Endothelial cell (in vitro differentiated cells): ENCODE data around the gene TMEM198. TPM values are rescaled to one million over a fixed set of nuclear protein-coding genes. Genes with fewer than 3 reads are reported as not detected.

ENCODE experiments used
- DNase-seq: peaks from one replicate; pipeline ENCODE4 v3.0.0; 2021; ENCODE audit warnings: low spot score
- H3K27ac Mint-ChIP-seq: one replicate; pipeline ENCODE4 v1.8.0; 2021; ENCODE audit warnings: mixed read lengths, inconsistent platforms; ENCODE audit not compliant: unreplicated experiment
- H3K27me3 Mint-ChIP-seq: one replicate; pipeline ENCODE4 v1.8.0; 2021; ENCODE audit warnings: mild to moderate bottlenecking, moderate library complexity, mixed read lengths, inconsistent platforms; ENCODE audit not compliant: unreplicated experiment
- H3K36me3 Mint-ChIP-seq: one replicate; pipeline ENCODE4 v1.8.0; 2021; ENCODE audit warnings: mild to moderate bottlenecking, low read depth, mixed read lengths, inconsistent platforms; ENCODE audit not compliant: unreplicated experiment
- H3K4me1 Mint-ChIP-seq: one replicate; pipeline ENCODE4 v1.8.0; 2021; ENCODE audit warnings: mild to moderate bottlenecking, mixed read lengths, inconsistent platforms; ENCODE audit not compliant: unreplicated experiment
- H3K4me3 Mint-ChIP-seq: one replicate; pipeline ENCODE4 v1.8.0; 2021; ENCODE audit warnings: mild to moderate bottlenecking, mixed read lengths, inconsistent platforms; ENCODE audit not compliant: unreplicated experiment
- H3K9me3 Mint-ChIP-seq: one replicate; pipeline ENCODE4 v1.8.0; 2021; ENCODE audit warnings: mixed read lengths, inconsistent platforms; ENCODE audit not compliant: unreplicated experiment
- total RNA-seq: library from RNA; stranded (reverse); fragmentation: NEBNext Ultra II Directional; extraction: Animal tissue kit (Norgen Biotek cat#: 25700); gene quantifications from one replicate; pipeline ENCODE4 v1.2.1, GENCODE V29; 2021; ENCODE audit not compliant: unreplicated experiment
- TF ChIP-seq, protein P1 (sequence below): fragments of 200-600 bp; sonication (generic); IDR thresholded peaks from one replicate; pipeline ENCODE4 v1.5.0; 2021; ENCODE audit warnings: antibody characterized with exemption; ENCODE audit not compliant: unreplicated experiment

Gene TMEM198
- total RNA-seq, 1 donor from 2014 or later = not detected

DNA sequence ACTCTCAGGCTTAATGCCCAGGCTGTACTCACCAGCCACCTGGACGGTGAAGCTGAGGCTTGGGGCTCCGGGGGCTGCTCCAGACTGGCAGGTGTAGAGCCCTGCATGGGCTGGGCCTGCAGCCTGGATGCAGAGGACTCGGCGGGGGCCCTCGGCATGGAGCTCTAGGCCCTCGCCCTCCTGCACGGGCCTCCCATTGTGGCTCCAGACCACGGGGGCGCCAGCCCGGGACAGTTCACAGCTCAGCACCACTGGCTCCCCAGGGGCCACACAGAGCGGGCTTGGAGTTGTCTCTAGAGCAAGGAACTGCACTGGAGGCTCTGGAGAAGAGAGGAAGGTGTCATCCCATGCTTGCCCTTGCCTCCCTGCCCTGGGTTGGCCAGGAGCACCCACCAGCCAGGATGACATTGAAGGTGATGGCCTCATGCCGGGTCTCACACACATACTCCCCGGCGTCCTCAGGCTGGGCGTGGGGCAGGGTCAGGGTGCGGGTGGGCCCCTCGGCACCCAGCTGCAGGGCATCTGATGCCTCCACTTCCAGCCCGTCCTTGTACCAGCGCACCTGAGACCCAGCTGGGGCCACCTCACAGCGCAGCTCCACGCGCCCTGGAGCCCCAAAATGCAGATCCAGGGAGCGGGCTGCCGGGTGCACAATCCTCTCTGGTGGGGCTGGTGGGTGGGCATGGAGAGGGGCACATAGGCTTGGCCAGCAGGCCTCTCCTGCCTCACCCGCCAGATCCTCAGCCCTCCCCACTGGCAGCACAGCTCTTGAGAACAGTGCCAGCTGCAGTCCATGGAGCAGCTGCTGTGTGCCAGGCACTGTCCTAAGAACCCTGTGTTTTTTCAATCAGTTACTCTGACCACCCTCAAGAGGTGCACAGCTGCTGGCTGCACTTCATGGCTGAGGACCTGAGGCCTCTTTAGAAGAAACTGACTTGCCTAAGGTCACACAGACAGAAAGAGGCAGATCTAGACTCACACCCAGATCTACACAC is 14.3 kb downstream of the TMEM198 start:
- no peak overlapping the region for H3K27ac Mint-ChIP-seq
- peaks cover 11% of the 10 kb centered on the region for H3K4me1 Mint-ChIP-seq
- H3K27me3 Mint-ChIP-seq = peaks cover 21% of the 10 kb centered on the region
- H3K9me3 Mint-ChIP-seq = no peaks in the 10 kb centered on the region
- H3K4me3 Mint-ChIP-seq = no peak overlapping the region
- TF ChIP-seq, protein P1, sequence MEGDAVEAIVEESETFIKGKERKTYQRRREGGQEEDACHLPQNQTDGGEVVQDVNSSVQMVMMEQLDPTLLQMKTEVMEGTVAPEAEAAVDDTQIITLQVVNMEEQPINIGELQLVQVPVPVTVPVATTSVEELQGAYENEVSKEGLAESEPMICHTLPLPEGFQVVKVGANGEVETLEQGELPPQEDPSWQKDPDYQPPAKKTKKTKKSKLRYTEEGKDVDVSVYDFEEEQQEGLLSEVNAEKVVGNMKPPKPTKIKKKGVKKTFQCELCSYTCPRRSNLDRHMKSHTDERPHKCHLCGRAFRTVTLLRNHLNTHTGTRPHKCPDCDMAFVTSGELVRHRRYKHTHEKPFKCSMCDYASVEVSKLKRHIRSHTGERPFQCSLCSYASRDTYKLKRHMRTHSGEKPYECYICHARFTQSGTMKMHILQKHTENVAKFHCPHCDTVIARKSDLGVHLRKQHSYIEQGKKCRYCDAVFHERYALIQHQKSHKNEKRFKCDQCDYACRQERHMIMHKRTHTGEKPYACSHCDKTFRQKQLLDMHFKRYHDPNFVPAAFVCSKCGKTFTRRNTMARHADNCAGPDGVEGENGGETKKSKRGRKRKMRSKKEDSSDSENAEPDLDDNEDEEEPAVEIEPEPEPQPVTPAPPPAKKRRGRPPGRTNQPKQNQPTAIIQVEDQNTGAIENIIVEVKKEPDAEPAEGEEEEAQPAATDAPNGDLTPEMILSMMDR = no peak
- DNase-seq = no peak
- H3K36me3 Mint-ChIP-seq = peaks cover 10% of the 10 kb centered on the region

DNA sequence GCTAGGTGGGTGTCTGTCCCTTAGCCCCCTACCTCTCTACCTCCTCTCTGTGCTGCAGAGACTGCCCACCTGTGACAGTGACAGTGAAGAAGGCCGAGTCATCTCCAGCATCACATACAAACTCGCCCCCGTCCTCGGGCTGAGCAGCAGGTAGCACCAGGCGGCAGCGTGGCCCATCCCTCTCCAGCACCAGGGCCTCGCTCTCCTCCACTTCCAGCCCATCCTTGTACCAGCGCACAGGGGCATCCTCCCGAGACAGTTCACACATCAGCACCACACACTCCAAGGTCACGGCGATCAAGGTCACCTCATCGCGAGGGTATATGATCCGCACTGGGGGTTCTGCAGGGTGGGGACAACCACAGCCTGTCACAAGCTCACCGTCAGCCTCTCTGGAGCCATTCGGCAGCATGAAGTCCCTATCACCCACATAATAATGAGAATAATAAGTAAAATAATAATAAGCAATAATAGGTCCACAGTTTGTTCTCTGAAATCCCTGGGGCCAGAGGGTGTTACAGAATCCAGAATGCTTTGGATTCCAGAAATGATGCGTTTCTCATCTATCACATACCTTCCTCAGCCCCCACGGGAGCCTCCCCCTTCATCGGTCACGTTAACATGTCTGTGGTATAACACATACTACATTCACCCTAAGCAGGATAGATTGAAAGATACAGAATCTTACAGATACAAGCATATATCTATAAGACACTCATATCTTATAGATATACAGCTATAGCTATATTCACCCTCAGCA is 15.5 kb downstream of the TMEM198 start:
- Mint-ChIP-seq H3K4me3 (no peak overlapping the region), H3K36me3 (peaks cover 13% of the 10 kb centered on the region), H3K27me3 (peaks cover 18% of the 10 kb centered on the region), H3K4me1 (peaks cover 11% of the 10 kb centered on the region), H3K9me3 (no peaks in the 10 kb centered on the region), H3K27ac (no peak overlapping the region)
- TF ChIP-seq, protein P1 = no peak
- DNase-seq = no peak

DNA sequence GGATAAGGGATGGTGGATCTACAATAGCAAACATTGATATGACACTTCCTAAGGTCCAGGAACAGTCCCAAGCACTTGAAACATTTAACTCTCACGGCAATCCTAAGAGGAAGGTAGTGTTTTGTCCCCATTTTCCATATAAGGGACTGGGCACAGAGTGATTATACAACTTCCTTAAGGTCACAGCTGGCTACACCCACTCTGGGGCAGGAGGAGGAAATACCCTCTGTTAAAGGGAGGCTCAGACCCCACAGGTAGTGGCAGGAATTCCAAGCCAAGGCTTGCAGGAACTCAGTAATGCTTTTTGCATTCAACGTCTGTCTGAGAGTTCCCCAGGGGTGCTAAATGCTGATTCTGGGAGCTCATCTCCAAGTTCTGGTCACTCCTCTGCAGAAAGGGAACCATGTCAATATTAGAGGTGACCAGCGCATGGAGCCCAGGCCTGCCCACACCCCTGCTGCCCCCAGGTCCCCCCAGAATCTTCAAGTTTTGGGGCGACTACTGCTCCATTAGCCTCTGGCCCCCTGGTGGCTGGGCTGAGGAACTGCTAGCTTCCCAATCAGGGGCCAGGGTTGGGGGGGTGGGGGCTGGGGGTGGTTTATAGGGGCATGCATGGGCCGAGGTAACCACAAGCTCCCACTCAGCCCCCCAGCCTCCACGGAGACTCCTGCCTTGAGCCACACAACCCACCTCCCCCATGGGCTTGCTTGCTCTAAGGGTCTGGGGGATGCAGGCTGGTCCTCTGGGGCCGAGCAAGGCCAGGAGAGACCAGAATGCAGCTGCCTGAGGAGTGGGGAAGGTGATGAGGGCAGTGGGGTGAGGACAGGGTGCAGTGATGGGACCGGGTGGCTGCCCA is 16.4 kb downstream of the TMEM198 start:
- Mint-ChIP-seq H3K4me1 (peaks cover 11% of the 10 kb centered on the region), H3K9me3 (no peaks in the 10 kb centered on the region), H3K27me3 (peaks cover 19% of the 10 kb centered on the region), H3K27ac (no peak overlapping the region), H3K4me3 (no peak overlapping the region), H3K36me3 (peaks cover 16% of the 10 kb centered on the region)
- TF ChIP-seq, protein P1 = peak; percentile 87
- DNase-seq = no peak

DNA sequence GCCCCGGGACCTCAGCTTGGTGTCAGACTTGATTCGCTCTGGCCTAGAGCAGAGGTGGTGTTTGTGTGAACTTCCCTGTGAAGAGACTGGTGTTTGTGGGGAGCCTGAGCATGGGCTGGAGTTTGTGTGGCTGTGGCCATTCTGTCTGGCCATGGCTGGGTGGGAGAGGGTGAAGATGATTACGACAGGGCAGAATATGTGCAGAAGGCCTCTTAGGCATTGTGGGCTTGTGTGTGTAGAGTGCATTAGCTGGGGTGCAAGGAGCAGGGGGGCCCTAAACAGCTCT is 17.0 kb downstream of the TMEM198 start:
- Mint-ChIP-seq H3K9me3 (no peaks in the 10 kb centered on the region), H3K4me3 (no peak overlapping the region), H3K27me3 (peaks cover 18% of the 10 kb centered on the region), H3K36me3 (peaks cover 16% of the 10 kb centered on the region), H3K4me1 (peaks cover 11% of the 10 kb centered on the region), H3K27ac (no peak overlapping the region)
- TF ChIP-seq, protein P1 = no peak
- no peak for DNase-seq
